ENCODE results near the gene TTLL6. TPM values are rescaled to one million over a fixed set of nuclear protein-coding genes. Genes with fewer than 3 reads are reported as not detected.
"Not testable (repeated sequence)": the region's sequence is repeated elsewhere in the genome, so short reads cannot be mapped to it uniquely, and the experiment has no call there.

TTLL6 gene
- total RNA-seq, 2 donors from 2014 or later, result 0.26 TPM; not detected in 1

DNA sequence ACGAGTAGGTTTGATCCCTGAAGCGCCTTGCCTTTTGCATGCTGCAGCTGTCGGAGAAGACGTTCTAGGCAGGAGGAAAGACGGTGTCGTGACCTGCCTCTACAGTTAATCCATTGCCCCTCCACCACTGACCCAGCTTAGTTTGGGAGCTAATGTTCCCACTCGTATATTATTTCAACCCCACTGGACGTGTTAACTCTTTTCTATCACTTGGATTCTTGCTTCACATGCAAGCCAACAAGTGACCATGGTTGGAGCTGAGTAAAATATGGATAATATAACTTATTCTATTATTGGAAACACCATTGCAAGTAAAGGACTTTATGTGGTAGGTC, 14.5 kb upstream of the TTLL6 start:
- Histone ChIP-seq H3K27ac (peak overlapping the region; percentile 89 to 98 (median 93)), H3K4me1 (peaks cover 21% of the 10 kb centered on the region), H3K4me3 (peak overlapping the region; percentile 69 to 78), H3K27me3 (no peaks in the 10 kb centered on the region), H3K36me3 (replicated peaks in 1 of 2; ENCODE audit: insufficient read depth in 1 of 2, low read depth in 2 of 2) (no peaks in the 10 kb centered on the region), H3K9me3 (no peaks in the 10 kb centered on the region)
- WGBS, 2 donors, result 1 to 3% methylated on average over 7 to 8 of the region's 8 CpGs
- DNase-seq, result no peak
- ATAC-seq, result no peak
- intact Hi-C loops (cut with DNase I), result no loop called here
- TF ChIP-seq, protein P1, sequence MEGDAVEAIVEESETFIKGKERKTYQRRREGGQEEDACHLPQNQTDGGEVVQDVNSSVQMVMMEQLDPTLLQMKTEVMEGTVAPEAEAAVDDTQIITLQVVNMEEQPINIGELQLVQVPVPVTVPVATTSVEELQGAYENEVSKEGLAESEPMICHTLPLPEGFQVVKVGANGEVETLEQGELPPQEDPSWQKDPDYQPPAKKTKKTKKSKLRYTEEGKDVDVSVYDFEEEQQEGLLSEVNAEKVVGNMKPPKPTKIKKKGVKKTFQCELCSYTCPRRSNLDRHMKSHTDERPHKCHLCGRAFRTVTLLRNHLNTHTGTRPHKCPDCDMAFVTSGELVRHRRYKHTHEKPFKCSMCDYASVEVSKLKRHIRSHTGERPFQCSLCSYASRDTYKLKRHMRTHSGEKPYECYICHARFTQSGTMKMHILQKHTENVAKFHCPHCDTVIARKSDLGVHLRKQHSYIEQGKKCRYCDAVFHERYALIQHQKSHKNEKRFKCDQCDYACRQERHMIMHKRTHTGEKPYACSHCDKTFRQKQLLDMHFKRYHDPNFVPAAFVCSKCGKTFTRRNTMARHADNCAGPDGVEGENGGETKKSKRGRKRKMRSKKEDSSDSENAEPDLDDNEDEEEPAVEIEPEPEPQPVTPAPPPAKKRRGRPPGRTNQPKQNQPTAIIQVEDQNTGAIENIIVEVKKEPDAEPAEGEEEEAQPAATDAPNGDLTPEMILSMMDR (IDR thresholded peaks at IDR 0.05), result no peak
- TF ChIP-seq POLR2A (IDR thresholded peaks at IDR 0.05), result no peak

DNA sequence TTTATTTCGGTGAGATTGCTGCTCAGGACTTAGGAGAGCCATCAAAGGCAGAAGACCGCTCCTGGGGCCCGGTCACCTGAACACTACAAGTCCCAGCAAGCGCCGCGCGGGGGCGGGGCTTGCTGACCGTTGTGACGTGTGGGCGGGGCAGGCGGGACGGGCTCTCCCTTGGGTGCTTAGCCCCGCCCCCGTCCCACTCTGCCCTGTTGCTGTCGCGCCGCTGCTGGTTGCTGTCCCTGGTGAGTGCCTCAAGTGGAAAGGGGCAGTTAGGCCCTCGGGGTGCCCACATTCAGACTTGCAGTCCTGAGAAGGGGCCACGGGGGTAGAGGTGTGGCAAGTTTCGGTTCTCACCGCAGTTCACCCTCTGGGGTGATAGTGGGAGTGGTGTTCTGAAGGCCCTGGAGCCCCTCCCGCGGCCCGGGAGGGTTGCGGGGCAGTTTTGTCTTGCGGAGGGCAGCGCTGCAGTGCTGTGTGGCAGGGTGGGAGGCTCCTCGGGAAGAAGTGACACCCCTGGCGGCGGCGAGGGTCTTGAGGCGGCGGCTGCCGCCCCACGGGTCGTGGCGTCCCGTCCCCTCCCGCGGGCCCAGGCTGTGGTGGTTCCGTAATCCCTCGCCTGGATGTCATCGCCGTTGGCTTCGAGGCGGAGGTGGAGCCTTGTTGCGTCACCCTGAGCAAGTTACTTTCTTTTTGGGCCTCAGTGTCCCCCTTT, 14.0 kb upstream of the TTLL6 start, which contains the start of gene CALCOCO2:
Gene CALCOCO2 (plus strand): TSS at position 196 of the 709 bp plus-strand sequence. CDS start 10,673 bp downstream, outside the sequence.
- peak within 1 kb of the TSS; percentile 69 to 78 for H3K4me3 ChIP-seq
- peak; percentile 76 to 93 (median 90) for TF ChIP-seq POLR2A (IDR thresholded peaks at IDR 0.05)
- TF ChIP-seq, protein P1 (IDR thresholded peaks at IDR 0.05), result peak in 4 of 7 experiments; percentile 4 to 26 (median 10)
- DNase-seq, result peak; percentile 96 to 98 (median 97)
- no peaks in the 10 kb centered on the region for H3K27me3 ChIP-seq
- WGBS, 2 donors, result 1 to 2% methylated on average over 12 to 46 of the region's 48 CpGs
- peaks cover 17% of the 10 kb centered on the region for H3K4me1 ChIP-seq
- H3K27ac ChIP-seq, result peak within 1 kb of the TSS; percentile 89 to 98 (median 93)
- peak; percentile 98 for ATAC-seq
- H3K9me3 ChIP-seq, result no peaks in the 10 kb centered on the region
- H3K36me3 ChIP-seq (replicated peaks in 1 of 2; ENCODE audit: insufficient read depth in 1 of 2, low read depth in 2 of 2), result no peaks in the 10 kb centered on the region
- intact Hi-C loops (cut with DNase I), result no loop called here

DNA sequence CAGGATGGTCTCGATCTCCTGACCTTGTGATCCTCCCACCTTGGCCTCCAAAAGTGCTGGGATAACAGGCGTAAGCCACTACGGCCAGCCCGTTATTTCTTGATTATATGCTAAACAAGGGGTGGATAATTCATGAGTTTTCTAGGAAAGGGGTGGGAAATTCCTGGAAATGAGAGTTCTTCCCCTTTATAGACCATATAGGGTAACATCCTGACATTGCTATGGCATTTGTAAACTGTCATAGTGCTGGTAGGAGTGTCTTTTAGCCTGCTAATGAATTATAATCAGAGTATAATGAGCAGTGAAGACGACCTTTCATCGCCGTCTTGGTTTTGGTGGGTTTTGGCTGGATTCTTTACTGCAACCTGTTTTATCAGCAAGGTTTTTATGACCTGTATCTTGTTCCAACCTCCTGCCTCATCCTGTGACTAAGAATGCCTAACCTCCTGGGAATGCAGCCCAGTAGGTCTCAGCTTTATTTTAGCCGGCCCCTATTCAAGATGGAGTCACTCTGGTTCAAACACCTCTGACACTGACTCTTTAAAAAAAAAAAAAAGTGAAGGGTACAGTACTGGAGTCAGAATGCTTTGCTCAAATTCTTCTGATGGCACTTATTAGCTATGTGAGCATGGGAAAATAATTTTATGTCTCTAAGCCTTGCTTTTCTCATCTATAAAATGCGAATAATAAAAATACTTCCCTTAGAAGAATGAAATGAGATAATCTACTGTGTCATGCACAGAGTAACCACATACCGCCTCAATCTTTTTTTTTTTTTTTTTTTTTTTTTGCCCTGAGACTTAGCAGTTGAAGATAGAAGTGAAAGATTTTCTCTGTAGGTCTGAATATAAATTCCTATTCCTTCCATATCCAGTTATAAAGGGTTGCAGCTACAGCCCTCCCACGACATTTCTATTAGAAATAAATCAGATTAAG, 8.7 kb upstream of the TTLL6 start:
- 75 to 76% methylated on average over 11 of the region's 11 CpGs for WGBS, 2 donors
- H3K4me1 ChIP-seq, result peaks cover 4% of the 10 kb centered on the region
- TF ChIP-seq, protein P1 (IDR thresholded peaks at IDR 0.05), result no peak
- no peak for TF ChIP-seq POLR2A (IDR thresholded peaks at IDR 0.05)
- no peak for DNase-seq
- H3K9me3 ChIP-seq, result no peaks in the 10 kb centered on the region
- H3K27me3 ChIP-seq, result peaks cover under 1 to 3% of the 10 kb centered on the region in 2 donors
- no peak for ATAC-seq
- no peaks in the 10 kb centered on the region for H3K36me3 ChIP-seq (replicated peaks in 1 of 2; ENCODE audit: insufficient read depth in 1 of 2, low read depth in 2 of 2)
- no peak overlapping the region for H3K27ac ChIP-seq
- H3K4me3 ChIP-seq, result no peak overlapping the region
- intact Hi-C loops (cut with DNase I), result no loop called here

DNA sequence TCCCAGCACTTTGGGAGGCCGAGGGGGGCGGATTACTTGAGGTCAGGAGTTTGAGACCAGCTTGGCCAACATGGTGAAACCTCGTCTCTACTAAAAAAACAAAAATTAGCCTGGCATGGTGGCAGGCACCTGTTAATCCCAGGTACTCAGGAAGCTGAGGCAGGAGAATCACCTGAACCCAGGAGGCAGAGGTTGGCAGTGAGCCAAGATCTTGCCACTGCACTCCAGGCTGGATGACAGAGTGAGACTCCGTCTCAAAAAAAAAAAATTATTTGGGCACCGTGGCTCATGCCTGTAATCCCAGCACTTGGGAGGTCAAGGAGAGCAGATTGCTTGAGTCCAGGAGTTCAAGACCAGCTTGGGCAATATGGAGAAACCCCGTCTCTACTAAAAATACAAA, 3.9 kb upstream of the TTLL6 start:
- ATAC-seq; H3K27me3 ChIP-seq; H3K36me3 ChIP-seq (replicated peaks in 1 of 2; ENCODE audit: insufficient read depth in 1 of 2, low read depth in 2 of 2); H3K27ac ChIP-seq; intact Hi-C loops (cut with DNase I); H3K4me3 ChIP-seq; H3K9me3 ChIP-seq: not testable (repeated sequence)
- WGBS, 2 donors, result 51 to 56% methylated on average over 6 of the region's 6 CpGs
- H3K4me1 ChIP-seq, result peaks cover 13% of the 10 kb centered on the region
- DNase-seq, result peak in 1 of 4 donors; percentile 18

DNA sequence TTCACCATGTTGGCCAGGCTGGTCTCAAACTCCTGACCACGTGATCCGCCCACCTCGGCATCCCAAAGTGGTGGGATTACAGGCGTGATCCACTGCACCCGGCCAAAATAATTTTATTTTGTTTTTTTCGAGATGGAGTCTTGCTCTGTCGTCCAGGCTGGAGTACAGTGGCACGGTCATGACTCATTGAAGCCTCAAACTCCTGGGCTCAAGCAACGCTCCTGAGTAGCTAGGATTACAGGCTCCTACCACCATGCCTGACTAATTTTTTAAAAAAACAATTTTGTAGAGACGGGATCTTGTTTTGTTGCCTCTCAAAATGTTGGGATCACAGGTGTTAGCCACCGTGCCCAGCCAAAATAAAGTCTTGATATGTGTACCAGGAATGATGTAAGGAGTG, 2.4 kb upstream of the TTLL6 start:
- peaks cover 4 to 10% of the 10 kb centered on the region in 2 donors for H3K27me3 ChIP-seq
- H3K36me3 ChIP-seq (replicated peaks in 1 of 2; ENCODE audit: insufficient read depth in 1 of 2, low read depth in 2 of 2), result no peaks in the 10 kb centered on the region
- intact Hi-C loops (cut with DNase I), result no loop called here
- peaks cover 13% of the 10 kb centered on the region for H3K4me1 ChIP-seq
- H3K27ac ChIP-seq, result no peak overlapping the region
- H3K4me3 ChIP-seq, result no peak overlapping the region
- ATAC-seq (no peak), DNase-seq (no peak)
- 61 to 68% methylated on average over 11 of the region's 11 CpGs for WGBS, 2 donors
- H3K9me3 ChIP-seq, result no peaks in the 10 kb centered on the region
- TF ChIP-seq, protein P1 (IDR thresholded peaks at IDR 0.05), result no peak
- no peak for TF ChIP-seq POLR2A (IDR thresholded peaks at IDR 0.05)

Measured in body of pancreas (tissue), 4 donors.